HAP-1 (cell line): ENCODE data around the gene TRIM8.
A peak's percentile ranks its signal among the peaks of the same experiment; 100 is the strongest.

Experiments used
- DNase-seq, 2 experiments: peaks; one replicate each; pipeline ENCODE4 v3.0.0-alpha.2; 2016 to 2020; ENCODE audit warnings: low spot score in 2 of 2
- H3K27me3 ChIP-seq: fragments of 250-450 bp; sonication (Bioruptor Pico); 2 replicates; pipeline ENCODE4 v1.5.1; 2020; ENCODE audit warnings: low read depth, mild to moderate bottlenecking, moderate library complexity
- H3K36me3 ChIP-seq: fragments of 250-450 bp; sonication (Bioruptor Pico); replicated peaks from 2 replicates; pipeline ENCODE4 v1.5.1; 2020; ENCODE audit warnings: mild to moderate bottlenecking
- H3K4me1 ChIP-seq: fragments of 250-450 bp; sonication (Bioruptor Pico); 2 replicates; pipeline ENCODE4 v1.5.1; 2020; ENCODE audit warnings: mild to moderate bottlenecking
- H3K4me3 ChIP-seq: fragments of 250-450 bp; sonication (Bioruptor Pico); 2 replicates; pipeline ENCODE4 v1.5.1; 2020; ENCODE audit warnings: mild to moderate bottlenecking, moderate library complexity
- H3K9me3 ChIP-seq: fragments of 250-450 bp; sonication (Bioruptor Pico); 2 replicates; pipeline ENCODE4 v1.5.1; 2020; ENCODE audit warnings: mild to moderate bottlenecking, moderate library complexity
- in situ Hi-C: fragments of 300-500 bp; cut with MboI; formaldehyde crosslinking; loops from 3 replicates; pipeline ENCODE4 v1.14.3; 2020; ENCODE audit warnings: low sequenced_read_pairs, inconsistent platforms, mixed read lengths

TRIM8 gene, protein sequence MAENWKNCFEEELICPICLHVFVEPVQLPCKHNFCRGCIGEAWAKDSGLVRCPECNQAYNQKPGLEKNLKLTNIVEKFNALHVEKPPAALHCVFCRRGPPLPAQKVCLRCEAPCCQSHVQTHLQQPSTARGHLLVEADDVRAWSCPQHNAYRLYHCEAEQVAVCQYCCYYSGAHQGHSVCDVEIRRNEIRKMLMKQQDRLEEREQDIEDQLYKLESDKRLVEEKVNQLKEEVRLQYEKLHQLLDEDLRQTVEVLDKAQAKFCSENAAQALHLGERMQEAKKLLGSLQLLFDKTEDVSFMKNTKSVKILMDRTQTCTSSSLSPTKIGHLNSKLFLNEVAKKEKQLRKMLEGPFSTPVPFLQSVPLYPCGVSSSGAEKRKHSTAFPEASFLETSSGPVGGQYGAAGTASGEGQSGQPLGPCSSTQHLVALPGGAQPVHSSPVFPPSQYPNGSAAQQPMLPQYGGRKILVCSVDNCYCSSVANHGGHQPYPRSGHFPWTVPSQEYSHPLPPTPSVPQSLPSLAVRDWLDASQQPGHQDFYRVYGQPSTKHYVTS

DNA sequence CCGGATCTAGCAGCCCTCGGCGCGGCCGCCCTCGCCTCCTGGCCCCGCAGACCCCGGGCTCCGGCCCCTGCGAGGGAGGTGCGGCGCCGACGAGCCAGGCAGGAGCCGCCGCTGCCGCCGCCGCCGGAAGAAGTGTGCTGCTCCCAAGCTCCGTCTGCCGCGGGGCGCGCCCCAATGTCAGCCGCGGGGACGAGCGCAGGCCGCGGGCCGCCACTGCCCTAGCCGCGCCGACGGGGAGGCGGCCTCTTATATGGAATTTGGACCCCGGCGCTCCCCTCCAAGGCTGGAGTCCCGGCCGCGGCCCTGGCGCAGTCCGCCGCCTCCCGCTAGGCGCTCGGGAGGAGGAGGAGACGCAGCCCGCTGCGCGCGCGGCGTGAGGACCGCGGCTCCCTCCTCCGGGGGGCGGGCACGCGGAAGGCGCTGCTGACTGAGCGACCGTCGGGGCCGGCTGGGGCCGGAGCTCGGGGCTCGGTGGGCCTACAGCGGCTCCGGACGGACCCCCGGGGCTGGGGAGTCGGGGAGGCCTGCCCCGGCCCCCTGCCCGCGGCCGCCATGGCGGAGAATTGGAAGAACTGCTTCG lies at the start of gene TRIM8:
TSS of gene TRIM8 (plus strand) at position 414 of the 580 bp plus-strand sequence. CDS start at position 553, 139 bp downstream.
- H3K4me3 ChIP-seq: peak within 1 kb of the TSS; percentile 62
- in situ Hi-C loops: no loop called here
- peaks cover 7% of the 10 kb centered on the region for H3K36me3 ChIP-seq
- no peaks in the 10 kb centered on the region for H3K9me3 ChIP-seq
- peak in 1 of 2 experiments; percentile 56 for DNase-seq
- no peaks in the 10 kb centered on the region for H3K27me3 ChIP-seq
- peaks cover 10% of the 10 kb centered on the region for H3K4me1 ChIP-seq

DNA sequence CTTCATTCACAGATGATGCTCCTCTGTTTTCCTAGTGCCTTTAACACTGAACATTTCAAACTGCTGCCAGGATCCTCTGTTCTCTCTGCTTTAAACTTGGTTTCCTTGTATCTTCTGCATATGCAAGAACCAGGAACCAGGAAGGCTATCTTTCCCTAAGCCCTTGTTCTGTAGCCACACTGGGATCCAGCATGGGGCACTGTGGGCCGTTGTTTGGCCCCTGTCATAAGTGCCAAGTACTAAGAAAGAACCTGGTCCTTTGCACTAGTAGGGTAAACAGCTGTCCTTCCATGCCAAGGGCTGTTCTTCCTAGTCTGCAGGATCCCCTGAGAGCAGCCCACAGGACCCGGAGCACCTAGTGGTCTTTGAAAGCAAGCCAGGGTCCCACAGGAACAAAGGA lies 49.0 kb upstream of the TRIM8 start:
- peaks cover 19% of the 10 kb centered on the region for H3K36me3 ChIP-seq
- no peaks in the 10 kb centered on the region for H3K9me3 ChIP-seq
- H3K4me1 ChIP-seq: no peaks in the 10 kb centered on the region; the same call in 1 of the 2 replicates
- in situ Hi-C loops: no loop called here
- no peak for DNase-seq
- no peaks in the 10 kb centered on the region for H3K27me3 ChIP-seq
- H3K4me3 ChIP-seq: no peak overlapping the region

DNA sequence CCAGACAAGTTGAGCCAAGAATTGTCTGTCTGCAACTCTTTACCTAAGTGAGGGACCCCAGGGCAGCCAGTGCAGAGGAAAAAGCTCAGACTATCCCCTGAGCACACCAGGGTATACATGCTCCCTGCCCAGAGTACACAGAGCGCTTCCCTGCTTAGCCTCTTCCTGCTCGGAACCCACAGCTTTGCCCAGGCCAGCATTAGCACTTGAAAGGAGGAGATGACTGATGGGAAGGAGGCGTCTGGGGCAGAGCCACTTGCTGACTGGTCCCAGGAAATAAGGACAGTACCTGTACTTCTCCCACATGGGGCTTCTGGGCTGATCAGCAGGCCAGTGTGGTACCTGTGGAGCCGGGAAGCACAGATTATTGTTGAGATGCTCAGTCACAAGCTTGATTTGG lies 48.4 kb upstream of the TRIM8 start:
- in situ Hi-C loops: no loop called here
- no peaks in the 10 kb centered on the region for H3K27me3 ChIP-seq

DNA sequence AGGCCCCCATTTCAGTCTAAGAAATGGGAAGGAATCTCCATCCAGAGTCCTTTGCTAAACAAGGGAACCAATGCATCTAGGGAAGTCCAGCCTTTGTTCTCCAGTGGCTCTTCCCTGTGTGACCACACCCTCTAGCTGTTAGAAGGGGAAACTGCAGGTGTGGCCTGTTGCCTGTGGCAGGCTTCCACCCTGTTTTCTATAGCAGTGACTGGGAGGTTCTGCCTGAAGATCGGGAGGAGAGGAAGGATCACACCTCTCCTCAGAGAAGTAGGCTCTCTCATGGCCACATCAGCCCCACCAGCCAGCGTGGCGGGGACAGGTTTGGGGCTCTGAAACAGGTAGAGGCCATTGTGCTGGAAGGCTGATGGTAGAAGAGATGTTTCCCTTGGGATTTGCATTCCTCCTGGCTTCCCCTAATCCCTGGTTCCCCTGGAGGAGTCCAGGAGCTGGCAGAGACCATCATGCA lies 47.7 kb upstream of the TRIM8 start:
- Histone ChIP-seq H3K4me3 (no peak overlapping the region), H3K27me3 (no peaks in the 10 kb centered on the region), H3K9me3 (no peaks in the 10 kb centered on the region), H3K36me3 (peaks cover 19% of the 10 kb centered on the region), H3K4me1 (no peaks in the 10 kb centered on the region; the same call in 1 of the 2 replicates)
- in situ Hi-C loops: no loop called here
- DNase-seq: peak; percentile 68 to 75

More for the DNA sequence above, 48.4 kb upstream of the TRIM8 start:
- H3K4me3 ChIP-seq: no peak overlapping the region
- no peaks in the 10 kb centered on the region; the same call in 1 of the 2 replicates for H3K4me1 ChIP-seq
- peaks cover 19% of the 10 kb centered on the region for H3K36me3 ChIP-seq
- no peaks in the 10 kb centered on the region for H3K9me3 ChIP-seq
- DNase-seq: no peak

DNA sequence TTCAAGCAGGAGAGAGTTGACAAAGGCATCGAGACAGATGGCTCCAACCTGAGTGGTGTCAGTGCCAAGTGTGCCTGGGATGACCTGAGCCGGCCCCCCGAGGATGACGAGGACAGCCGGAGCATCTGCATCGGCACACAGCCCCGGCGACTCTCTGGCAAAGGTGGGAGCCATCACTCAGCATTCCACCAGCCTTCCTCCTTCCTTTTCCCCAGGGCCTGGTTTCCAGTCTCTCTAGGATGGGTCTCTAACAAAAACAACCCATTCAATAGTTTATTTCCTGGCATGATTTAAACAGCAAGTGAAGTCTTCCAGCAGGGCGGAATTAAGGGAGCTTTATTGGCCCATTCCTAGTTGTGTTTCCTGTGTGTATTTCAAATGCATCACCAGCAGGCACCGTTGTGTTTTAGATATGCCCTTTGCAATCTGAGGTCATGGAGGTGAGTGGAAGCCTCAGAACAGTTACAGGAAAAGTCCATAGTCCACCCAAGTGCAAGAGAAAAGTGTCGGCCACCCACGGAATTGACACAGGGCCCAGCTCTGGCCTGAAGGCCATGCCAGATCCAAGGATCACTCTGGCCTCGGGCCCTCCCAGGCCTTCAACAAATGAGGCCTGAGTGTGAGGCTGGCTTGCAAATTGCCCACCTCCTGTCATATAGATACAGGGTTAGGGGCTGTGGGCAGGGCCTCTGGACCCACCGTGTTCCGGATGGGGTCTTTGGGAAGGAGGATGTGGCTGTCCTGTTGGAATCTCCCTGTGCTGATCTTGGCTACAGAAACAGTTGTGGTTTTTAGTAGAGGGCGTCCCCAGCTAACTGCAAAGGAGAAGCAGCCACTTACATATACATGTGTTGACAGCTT lies 46.9 kb upstream of the TRIM8 start:
- H3K27me3 ChIP-seq: no peaks in the 10 kb centered on the region
- in situ Hi-C loops: no loop called here
- no peak for DNase-seq
- peaks cover 27% of the 10 kb centered on the region for H3K36me3 ChIP-seq
- H3K9me3 ChIP-seq: no peaks in the 10 kb centered on the region
- no peaks in the 10 kb centered on the region; the same call in 1 of the 2 replicates for H3K4me1 ChIP-seq
- H3K4me3 ChIP-seq: no peak overlapping the region

DNA sequence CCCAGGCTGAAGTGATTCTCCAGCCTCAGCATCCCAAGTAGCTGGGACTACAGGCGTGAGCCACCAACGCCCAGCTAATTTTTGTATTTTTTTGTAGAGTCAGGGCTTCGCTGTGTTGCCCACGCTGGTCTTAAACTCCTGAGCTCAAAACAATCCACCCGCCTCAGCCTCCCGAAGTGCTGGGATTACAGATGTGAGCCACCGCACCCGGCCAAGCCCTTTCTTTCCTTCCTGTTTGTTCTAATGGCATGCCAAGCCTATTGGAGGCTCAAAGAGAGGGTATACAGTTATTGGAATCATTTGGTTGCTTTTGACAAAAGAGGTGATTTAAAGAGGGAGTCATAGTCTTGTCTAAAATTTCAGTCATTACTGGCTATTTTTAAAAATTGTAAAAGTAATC lies 46.0 kb upstream of the TRIM8 start:
- H3K36me3 ChIP-seq: peaks cover 28% of the 10 kb centered on the region
- H3K4me1 ChIP-seq: no peaks in the 10 kb centered on the region; the same call in 1 of the 2 replicates
- no peak overlapping the region for H3K4me3 ChIP-seq
- no peaks in the 10 kb centered on the region for H3K9me3 ChIP-seq
- DNase-seq: no peak
- no peaks in the 10 kb centered on the region for H3K27me3 ChIP-seq
- in situ Hi-C loops: no loop called here

DNA sequence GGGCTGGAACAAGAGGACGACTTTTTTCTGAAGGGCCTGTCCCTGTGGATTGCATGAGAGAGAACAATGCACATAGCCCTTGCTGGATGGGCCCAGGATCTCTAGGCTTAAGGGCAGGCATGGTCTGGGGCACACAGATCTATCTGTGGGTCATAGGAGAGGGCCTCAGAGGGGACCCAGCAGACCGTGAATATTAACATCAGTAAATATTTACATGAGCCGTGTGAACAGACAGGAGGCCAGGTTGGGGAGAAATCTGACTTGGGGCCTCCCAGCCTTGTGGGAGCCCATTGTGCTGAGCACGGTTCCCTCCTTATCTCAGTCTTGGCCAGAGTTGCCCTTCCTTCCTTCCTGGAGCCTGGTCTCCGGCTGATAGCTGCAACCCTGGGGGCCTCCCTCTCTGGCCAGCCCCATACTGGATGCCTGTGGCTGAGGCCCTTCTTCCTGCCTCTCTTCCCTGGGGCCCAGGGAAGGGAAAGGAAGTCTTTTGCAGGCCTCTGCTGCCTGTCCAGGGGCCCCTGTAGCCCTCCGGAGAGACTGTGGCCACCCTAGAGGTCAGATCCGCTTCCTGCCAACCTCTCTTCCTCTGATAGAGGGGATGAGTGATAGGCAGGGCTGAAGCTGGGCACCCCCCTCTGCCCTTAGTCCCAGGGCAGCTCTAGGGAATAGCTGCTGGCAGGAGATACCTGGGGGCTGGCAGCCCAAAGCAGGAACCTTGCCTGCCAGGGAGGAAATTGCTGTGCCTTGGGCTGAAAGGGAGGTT lies 44.5 kb upstream of the TRIM8 start:
- Histone ChIP-seq H3K27me3 (no peaks in the 10 kb centered on the region), H3K9me3 (no peaks in the 10 kb centered on the region), H3K36me3 (peaks cover 35% of the 10 kb centered on the region), H3K4me3 (no peak overlapping the region), H3K4me1 (no peaks in the 10 kb centered on the region; the same call in 1 of the 2 replicates)
- no peak for DNase-seq
- in situ Hi-C loops: no loop called here

DNA sequence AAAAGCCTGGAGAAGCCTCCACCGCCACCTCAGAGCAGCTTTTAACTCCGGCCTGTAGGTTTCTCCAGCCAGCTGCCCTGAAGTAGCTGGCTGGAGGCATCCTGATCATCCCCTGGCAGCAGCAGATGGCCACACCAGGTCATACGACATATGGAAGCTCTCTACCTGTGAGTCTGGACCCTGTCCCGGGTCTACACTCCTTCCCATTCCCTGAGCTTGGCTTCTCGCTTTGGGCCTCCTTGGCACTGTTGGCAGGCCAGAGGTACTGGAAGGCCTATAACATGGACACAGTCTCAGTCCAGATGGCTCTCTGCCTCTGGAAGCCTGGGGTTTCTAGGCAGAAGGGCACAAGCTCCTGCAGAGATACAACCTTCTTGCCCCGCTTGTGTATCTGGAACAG lies 43.5 kb upstream of the TRIM8 start:
- DNase-seq: no peak
- Histone ChIP-seq H3K4me1 (no peaks in the 10 kb centered on the region; the same call in 1 of the 2 replicates), H3K4me3 (no peak overlapping the region), H3K27me3 (no peaks in the 10 kb centered on the region), H3K36me3 (peaks cover 35% of the 10 kb centered on the region), H3K9me3 (no peaks in the 10 kb centered on the region)
- in situ Hi-C loops: no loop called here

DNA sequence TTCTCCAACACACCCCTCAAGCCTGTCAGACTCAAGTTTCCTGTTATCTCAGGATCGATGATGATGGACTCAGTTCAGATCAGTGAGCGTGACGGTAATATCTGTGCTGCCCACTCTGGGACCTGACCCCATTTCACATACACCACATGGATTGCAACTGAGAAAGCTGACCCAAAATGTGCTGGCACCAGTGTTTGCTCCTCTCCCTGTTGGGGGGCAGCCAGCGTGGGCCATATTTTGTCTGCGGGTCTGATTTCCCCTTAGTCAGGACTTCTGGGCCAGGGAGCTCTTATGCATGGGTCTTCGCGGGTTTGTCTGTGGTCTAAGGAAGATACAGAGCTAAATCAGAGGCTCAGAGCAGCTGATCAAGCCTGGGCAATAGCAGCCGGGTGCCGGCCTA lies 42.6 kb upstream of the TRIM8 start:
- no peak overlapping the region for H3K4me3 ChIP-seq
- H3K36me3 ChIP-seq: peaks cover 35% of the 10 kb centered on the region
- no peaks in the 10 kb centered on the region for H3K9me3 ChIP-seq
- no peaks in the 10 kb centered on the region for H3K27me3 ChIP-seq
- in situ Hi-C loops: no loop called here
- no peak for DNase-seq
- H3K4me1 ChIP-seq: no peaks in the 10 kb centered on the region; the same call in 1 of the 2 replicates

DNA sequence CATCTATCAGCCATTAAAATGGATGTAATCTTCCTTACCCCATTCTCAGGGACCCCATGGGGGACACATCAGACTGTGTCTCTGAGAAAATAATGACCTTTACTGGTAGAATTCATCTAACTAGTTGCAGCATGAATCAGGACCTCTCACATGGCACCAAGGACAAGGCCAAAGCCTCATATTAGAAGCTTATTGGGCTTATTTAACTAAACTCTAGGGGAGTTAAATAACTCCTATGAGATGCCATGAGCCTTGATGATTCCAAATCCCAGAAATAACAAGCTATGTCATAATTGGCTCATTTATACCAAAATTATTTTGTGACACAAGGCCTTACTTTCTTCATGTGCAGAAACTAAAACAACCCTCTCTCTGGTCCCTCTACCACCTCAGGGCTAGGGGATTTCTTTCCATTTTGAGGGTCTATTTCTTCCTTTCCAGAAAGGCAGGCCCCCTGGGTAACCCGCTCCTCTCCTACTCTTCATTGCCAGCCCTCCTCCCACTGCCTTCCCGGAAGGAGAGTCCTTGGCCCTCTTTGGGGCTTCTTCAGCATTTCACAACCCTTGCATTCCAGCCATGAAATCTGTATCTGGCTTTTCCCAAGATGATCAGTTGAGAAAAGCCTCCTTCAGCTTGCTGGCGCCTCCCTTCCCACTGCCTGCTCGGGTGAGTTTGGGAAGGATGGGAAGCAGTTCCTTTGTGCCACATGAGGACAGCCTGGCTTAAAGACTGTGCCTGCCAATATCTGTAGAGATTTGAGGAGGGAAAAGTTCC lies 41.8 kb upstream of the TRIM8 start:
- Histone ChIP-seq H3K4me1 (no peaks in the 10 kb centered on the region; the same call in 1 of the 2 replicates), H3K4me3 (no peak overlapping the region), H3K36me3 (peaks cover 28% of the 10 kb centered on the region), H3K27me3 (no peaks in the 10 kb centered on the region), H3K9me3 (no peaks in the 10 kb centered on the region)
- no peak for DNase-seq
- in situ Hi-C loops: no loop called here

DNA sequence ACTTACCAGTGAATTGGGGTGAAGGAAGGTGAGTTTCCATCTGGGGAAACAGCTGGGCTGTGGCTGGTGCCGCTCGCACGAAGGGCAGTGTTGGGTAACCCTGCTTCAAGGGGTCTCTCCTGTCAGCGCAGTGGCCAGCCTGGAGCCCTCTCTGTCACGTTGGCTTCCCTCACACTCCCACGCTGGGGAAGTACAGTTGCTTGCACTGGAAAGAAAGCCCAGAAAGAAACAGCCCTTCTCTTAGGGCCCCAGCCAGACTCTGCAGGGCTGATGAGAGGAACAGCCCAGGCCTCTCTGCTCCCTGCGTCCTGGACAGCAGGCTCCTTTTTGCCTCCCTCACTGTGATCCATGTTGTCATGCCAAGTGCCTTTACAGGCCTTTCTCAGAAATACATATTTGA lies 40.3 kb upstream of the TRIM8 start:
- Histone ChIP-seq H3K36me3 (peaks cover 21% of the 10 kb centered on the region), H3K4me3 (no peak overlapping the region), H3K9me3 (no peaks in the 10 kb centered on the region), H3K27me3 (no peaks in the 10 kb centered on the region), H3K4me1 (peaks cover 5% of the 10 kb centered on the region; the same call in 1 of the 2 replicates)
- no peak for DNase-seq
- in situ Hi-C loops: no loop called here

DNA sequence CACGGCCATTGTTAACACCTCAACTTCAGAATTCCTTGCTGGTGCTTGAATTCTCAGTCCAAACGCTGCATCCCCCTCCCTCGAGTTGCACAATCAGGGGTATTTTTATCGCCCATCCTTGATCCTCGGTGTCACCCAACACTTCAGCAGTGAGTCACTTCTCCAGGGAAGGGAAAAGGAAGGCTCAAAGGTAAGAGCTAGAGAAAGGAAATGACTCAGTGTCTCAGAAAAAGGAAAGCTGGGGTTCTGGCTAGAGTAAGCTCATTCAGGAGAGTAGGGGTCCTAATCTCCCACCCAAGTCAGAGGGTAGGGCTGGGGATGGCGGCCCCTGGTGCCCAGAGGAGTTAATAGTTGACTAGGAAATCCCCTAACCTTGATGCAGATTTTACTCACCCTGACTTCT lies 39.8 kb upstream of the TRIM8 start:
- H3K9me3 ChIP-seq: no peaks in the 10 kb centered on the region
- H3K36me3 ChIP-seq: peaks cover 17% of the 10 kb centered on the region
- no peak for DNase-seq
- H3K4me1 ChIP-seq: peaks cover 10% of the 10 kb centered on the region; the same call in 1 of the 2 replicates
- no peaks in the 10 kb centered on the region for H3K27me3 ChIP-seq
- no peak overlapping the region for H3K4me3 ChIP-seq
- in situ Hi-C loops: no loop called here
